ENCODE data around the gene PACSIN2. TPM values are rescaled to one million over a fixed set of nuclear protein-coding genes. Genes with fewer than 3 reads are reported as not detected.
A peak's percentile ranks its signal among the peaks of the same experiment; 100 is the strongest.

PACSIN2 gene
- total and polyA plus RNA-seq, 8 donors: 24.9 to 154 (median 71.6) TPM

DNA sequence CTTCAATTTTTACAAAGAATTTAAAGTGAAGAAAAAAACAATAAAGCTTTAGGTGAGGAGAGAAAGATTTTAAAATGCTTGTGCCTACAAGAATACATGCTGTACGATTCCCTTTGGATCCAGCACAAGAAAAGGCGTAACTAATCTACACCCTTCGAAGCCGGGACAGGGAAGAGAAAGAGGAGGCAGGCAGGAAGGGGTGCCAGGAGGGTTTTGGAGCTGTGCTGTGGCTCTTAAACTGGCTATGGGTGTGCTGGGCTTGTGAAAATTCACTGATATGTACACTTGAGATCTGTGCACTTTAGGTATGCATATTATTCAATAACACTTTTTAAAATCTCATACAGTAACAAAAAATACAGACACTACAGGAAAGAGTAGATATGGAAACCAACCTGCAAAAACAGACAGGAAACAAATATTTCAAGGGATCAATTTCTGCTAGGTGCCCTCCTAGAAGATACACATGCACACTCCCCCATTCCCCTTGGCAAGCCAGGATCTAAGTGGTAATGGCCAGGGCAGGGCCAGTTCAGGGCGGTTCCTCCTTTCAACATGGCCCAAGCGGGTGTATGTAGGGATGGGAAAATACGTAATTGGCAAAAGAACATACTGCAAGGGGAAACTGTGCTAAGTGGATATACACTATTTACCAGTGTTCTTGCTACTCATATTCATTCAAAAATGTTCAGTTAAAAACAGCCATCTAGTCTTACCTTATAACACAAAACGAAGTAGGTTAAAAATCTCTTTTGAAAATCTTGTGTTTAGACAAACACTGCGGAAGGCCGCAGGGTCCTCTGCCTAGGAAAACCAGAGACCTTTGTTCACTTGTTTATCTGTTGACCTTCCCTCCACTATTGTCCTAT, 54.2 kb downstream of the PACSIN2 start:
- Histone ChIP-seq H3K9me3 (no peaks in the 10 kb centered on the region), H3K4me3 (no peak overlapping the region), H3K27ac (peak overlapping the region; percentile 64 to 80 (median 77)), H3K4me1 (peaks cover 31 to 90% (median 57%) of the 10 kb centered on the region in 4 donors), H3K36me3 (peaks cover 0 to 9% (median 6%) of the 10 kb centered on the region in 4 donors), H3K27me3 (no peaks in the 10 kb centered on the region)
- peak in 1 of 2 donors; percentile 57 for DNase-seq
- intact Hi-C loops (cut with DNase I; ENCODE audit: low total_unique reads): no loop called here
- TF ChIP-seq POLR2AphosphoS5 (IDR thresholded peaks at IDR 0.05) (no peak), POLR2A (IDR thresholded peaks at IDR 0.05) (no peak)
- TF ChIP-seq, protein P1, sequence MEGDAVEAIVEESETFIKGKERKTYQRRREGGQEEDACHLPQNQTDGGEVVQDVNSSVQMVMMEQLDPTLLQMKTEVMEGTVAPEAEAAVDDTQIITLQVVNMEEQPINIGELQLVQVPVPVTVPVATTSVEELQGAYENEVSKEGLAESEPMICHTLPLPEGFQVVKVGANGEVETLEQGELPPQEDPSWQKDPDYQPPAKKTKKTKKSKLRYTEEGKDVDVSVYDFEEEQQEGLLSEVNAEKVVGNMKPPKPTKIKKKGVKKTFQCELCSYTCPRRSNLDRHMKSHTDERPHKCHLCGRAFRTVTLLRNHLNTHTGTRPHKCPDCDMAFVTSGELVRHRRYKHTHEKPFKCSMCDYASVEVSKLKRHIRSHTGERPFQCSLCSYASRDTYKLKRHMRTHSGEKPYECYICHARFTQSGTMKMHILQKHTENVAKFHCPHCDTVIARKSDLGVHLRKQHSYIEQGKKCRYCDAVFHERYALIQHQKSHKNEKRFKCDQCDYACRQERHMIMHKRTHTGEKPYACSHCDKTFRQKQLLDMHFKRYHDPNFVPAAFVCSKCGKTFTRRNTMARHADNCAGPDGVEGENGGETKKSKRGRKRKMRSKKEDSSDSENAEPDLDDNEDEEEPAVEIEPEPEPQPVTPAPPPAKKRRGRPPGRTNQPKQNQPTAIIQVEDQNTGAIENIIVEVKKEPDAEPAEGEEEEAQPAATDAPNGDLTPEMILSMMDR (IDR thresholded peaks at IDR 0.05): no peak
- WGBS, 5 donors: 62 to 74% (median 64%) methylated on average over 10 of the region's 10 CpGs

DNA sequence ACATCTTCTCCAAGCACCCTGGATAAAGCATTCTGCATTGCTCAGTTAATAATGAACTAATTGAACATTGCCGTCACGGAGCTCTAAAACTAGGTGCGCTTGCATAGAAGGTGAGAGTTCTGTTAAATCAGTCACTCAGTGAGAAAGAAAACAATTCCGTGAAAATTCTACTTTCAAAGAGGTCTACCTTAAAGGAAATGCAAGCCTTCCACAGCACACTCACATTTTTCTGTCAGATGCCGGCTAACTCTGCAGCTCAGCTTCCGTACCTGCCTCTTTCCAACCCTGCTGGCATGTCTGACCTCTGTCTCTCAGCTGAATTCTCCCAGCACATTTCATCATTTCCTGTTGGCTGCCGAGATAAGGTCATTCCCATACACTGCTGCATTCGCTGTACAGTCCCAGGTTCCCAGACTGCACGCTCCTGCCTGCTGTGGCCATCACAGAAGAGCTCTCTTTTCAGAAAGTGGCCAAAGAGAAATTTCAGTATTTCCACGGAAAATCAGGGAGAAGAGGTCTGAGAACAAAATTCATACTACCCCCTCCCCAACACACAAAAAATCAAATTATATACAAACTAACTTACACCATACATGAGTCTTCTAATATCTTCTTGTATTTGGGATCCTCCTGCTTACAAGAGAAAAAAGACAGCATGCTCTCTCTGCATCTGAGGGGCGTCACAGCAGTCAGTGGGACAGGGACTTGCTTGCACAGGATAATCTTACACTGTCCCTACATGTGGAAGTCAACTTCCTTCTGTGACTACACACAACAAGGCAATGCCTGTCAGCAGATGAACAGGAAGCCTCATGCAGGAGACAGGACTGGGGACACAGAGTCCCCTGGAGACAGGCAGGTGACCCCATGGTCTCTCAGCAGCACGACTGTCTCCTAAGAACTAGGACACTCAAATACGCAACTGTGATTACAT, 55.1 kb downstream of the PACSIN2 start:
- 18 to 25% (median 20%) methylated on average over 13 of the region's 13 CpGs for WGBS, 5 donors
- DNase-seq: peak; percentile 78 to 92
- Histone ChIP-seq H3K9me3 (no peaks in the 10 kb centered on the region), H3K27ac (peak overlapping the region; percentile 40 to 80 (median 77)), H3K27me3 (no peaks in the 10 kb centered on the region), H3K4me1 (peaks cover 31 to 80% (median 55%) of the 10 kb centered on the region in 4 donors), H3K4me3 (peak overlapping the region; percentile 5 to 29 (median 22)), H3K36me3 (peaks cover 0 to 9% (median 6%) of the 10 kb centered on the region in 4 donors)
- TF ChIP-seq, protein P1 (IDR thresholded peaks at IDR 0.05): no peak
- peak; percentile 54 to 91 (median 73) for TF ChIP-seq POLR2AphosphoS5 (IDR thresholded peaks at IDR 0.05)
- intact Hi-C loops (cut with DNase I; ENCODE audit: low total_unique reads): no loop called here

DNA sequence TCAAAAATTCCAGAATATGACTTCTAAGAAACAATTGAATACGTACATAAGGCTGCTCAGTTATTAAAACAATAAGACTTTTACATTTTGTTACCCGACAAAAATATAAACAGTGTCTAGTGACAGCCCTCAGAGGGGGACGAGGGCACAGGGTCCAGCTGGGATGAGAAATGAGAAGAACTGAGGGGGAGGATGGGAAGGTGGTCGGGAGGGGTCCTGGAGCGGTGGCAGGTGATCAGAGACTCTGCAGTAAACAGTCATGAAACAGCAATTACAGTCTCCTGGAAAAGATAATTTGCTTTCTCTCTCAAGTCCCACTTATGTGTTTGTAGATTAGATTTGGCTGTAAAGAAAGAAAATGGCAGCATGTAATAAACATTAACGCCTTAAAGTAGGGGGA, 56.0 kb downstream of the PACSIN2 start:
- Histone ChIP-seq H3K27me3 (no peaks in the 10 kb centered on the region), H3K4me3 (peak overlapping the region in 3 of 4 donors; percentile 21 to 29 (median 24)), H3K9me3 (no peaks in the 10 kb centered on the region), H3K27ac (peak overlapping the region in 4 of 5 donors; percentile 64 to 80 (median 78)), H3K36me3 (peaks cover 0 to 8% (median 2%) of the 10 kb centered on the region in 4 donors), H3K4me1 (peaks cover 31 to 81% (median 58%) of the 10 kb centered on the region in 4 donors)
- TF ChIP-seq, protein P1 (IDR thresholded peaks at IDR 0.05): no peak
- TF ChIP-seq POLR2AphosphoS5 (IDR thresholded peaks at IDR 0.05) (no peak), POLR2A (IDR thresholded peaks at IDR 0.05) (no peak), EP300 (IDR thresholded peaks at IDR 0.05) (no peak)
- 44 to 57% (median 47%) methylated on average over 6 of the region's 6 CpGs for WGBS, 5 donors
- DNase-seq: no peak
- intact Hi-C loops (cut with DNase I; ENCODE audit: low total_unique reads): no loop called here

DNA sequence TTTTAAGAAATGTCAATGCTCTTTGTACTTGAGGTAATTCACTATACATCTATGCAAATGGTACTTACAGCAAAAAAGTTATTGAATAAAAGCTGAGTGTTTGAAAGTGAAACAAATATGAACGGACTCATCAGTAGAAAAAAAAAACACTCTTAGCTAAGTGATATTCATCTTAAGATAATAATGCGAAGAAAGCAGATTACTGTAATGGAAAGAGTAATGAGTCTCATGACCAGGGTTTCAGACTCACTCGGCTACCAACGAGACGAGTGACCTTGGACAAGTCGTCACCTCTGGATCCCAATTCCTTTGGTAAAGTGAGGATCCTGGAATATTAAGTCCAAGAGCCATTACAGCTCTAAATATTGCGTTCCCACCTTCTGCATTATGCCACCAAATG, 57.0 kb downstream of the PACSIN2 start:
- WGBS, 5 donors: 46 to 69% (median 59%) methylated on average over 7 of the region's 7 CpGs
- H3K4me3 ChIP-seq: no peak overlapping the region
- no peaks in the 10 kb centered on the region for H3K27me3 ChIP-seq
- intact Hi-C loops (cut with DNase I; ENCODE audit: low total_unique reads): no loop called here
- peaks cover 26 to 81% (median 61%) of the 10 kb centered on the region in 4 donors for H3K4me1 ChIP-seq
- H3K36me3 ChIP-seq: no peaks in the 10 kb centered on the region
- no peak for DNase-seq
- H3K9me3 ChIP-seq: no peaks in the 10 kb centered on the region
- H3K27ac ChIP-seq: peak overlapping the region in 3 of 5 donors; percentile 77 to 80 (median 80)
- TF ChIP-seq POLR2AphosphoS5 (IDR thresholded peaks at IDR 0.05) (no peak), POLR2A (IDR thresholded peaks at IDR 0.05) (no peak), EP300 (IDR thresholded peaks at IDR 0.05) (no peak)
- TF ChIP-seq, protein P1 (IDR thresholded peaks at IDR 0.05): no peak
